H1 (cell line): ENCODE results near the gene GABRR3. TPM values are rescaled to one million over a fixed set of nuclear protein-coding genes. Genes with fewer than 3 reads are reported as not detected.

Experiments
- CTCF ChIA-PET: fragments of 300-600 bp; sonication (Branson Sonifier 250); formaldehyde crosslinking; loops from one replicate; lab custom pipeline; 2021; ENCODE audit not compliant: partially characterized antibody; lab: Charles Lee
- POLR2A ChIA-PET: fragments of 300-600 bp; sonication (Branson Sonifier 250); formaldehyde crosslinking; loops from one replicate; lab custom pipeline; 2021; ENCODE audit warnings: inconsistent platforms; ENCODE audit not compliant: partially characterized antibody; lab: Charles Lee
- DNase-seq, 2 experiments: peaks; one replicate each; pipeline versions ENCODE4 v3.0.0 to v3.0.0-alpha.2; 2010 to 2022; ENCODE audit warnings: low spot score in 2 of 2, low read depth in 1 of 2, mixed read lengths in 1 of 2
- FAIRE-seq: peaks from 2 replicates; lab custom pipeline; 2011; peaks lifted over from hg19 to GRCh38; lab: Jason Lieb, UNC
- H2AFZ ChIP-seq: 2 replicates; pipeline ENCODE4 v1.8.1; 2012; ENCODE audit warnings: low read length, inconsistent platforms
- H2AK5ac ChIP-seq: 2 replicates; pipeline ENCODE4 v1.6.1; 2013; ENCODE audit warnings: low read depth, low read length
- H2BK120ac ChIP-seq: replicated peaks from 2 replicates; pipeline ENCODE3; 2013; ENCODE audit warnings: low read depth, low read length, inconsistent platforms
- H2BK12ac ChIP-seq: 2 replicates; pipeline ENCODE4 v1.6.1; 2013; ENCODE audit warnings: low read depth, low read length
- H2BK15ac ChIP-seq: 2 replicates; pipeline ENCODE4 v1.6.1; 2013; ENCODE audit warnings: low read length
- H2BK20ac ChIP-seq: 2 replicates; pipeline ENCODE4 v1.6.1; 2013; ENCODE audit warnings: low read length
- H2BK5ac ChIP-seq: 2 replicates; pipeline ENCODE4 v1.6.1; 2013; ENCODE audit warnings: low read depth, low read length
- H3K14ac ChIP-seq: 2 replicates; pipeline ENCODE4 v1.6.1; 2013; ENCODE audit warnings: inconsistent platforms; ENCODE audit not compliant: insufficient read length
- H3K18ac ChIP-seq: 2 replicates; pipeline ENCODE4 v1.6.1; 2013; ENCODE audit warnings: low read length; ENCODE audit errors: extremely low read depth
- H3K23ac ChIP-seq: 2 replicates; pipeline ENCODE4 v1.6.1; 2013; ENCODE audit warnings: inconsistent platforms; ENCODE audit not compliant: insufficient read length
- H3K23me2 ChIP-seq: 2 replicates; pipeline ENCODE4 v1.6.1; 2013; ENCODE audit warnings: low read depth, low read length
- H3K27ac ChIP-seq: 2 replicates; pipeline ENCODE4 v1.6.1; 2011; ENCODE audit warnings: low read depth, low read length, inconsistent platforms
- H3K27me3 ChIP-seq, 4 experiments: replicated peaks in 1 of 4; 1 replicate in 1 of 4; 2 replicates in 3 of 4; pipeline versions ENCODE4 v1.6.1 to v1.8.1; 2011 to 2013; ENCODE audit warnings: low read length in 3 of 4, mild to moderate bottlenecking in 3 of 4, inconsistent platforms in 2 of 4, mixed read lengths in 2 of 4, moderate library complexity in 1 of 4; ENCODE audit not compliant: control insufficient read depth in 3 of 4, insufficient read depth in 3 of 4; ENCODE audit errors: extremely low read depth in 1 of 4
- H3K36me3 ChIP-seq, 4 experiments: 2 replicates each; pipeline versions ENCODE4 v1.6.1 to v1.8.1; 2011 to 2013; ENCODE audit warnings: mild to moderate bottlenecking in 4 of 4, low read length in 3 of 4, moderate library complexity in 2 of 4, control low read depth in 1 of 4, inconsistent platforms in 1 of 4; ENCODE audit not compliant: insufficient read depth in 4 of 4, control insufficient read depth in 2 of 4
- H3K4ac ChIP-seq: replicated peaks from 2 replicates; pipeline ENCODE3; 2013; ENCODE audit warnings: low read length, low read depth, mixed read lengths, inconsistent platforms; ENCODE audit not compliant: insufficient read length
- H3K4me1 ChIP-seq, 4 experiments: replicated peaks in 1 of 4; 1 replicate in 1 of 4; 2 replicates in 3 of 4; pipeline versions ENCODE4 v1.6.1 to v1.8.1; 2011 to 2013; ENCODE audit warnings: low read length in 3 of 4, inconsistent platforms in 2 of 4, mixed read lengths in 1 of 4; ENCODE audit not compliant: insufficient read depth in 4 of 4, control insufficient read depth in 3 of 4
- H3K4me2 ChIP-seq, 2 experiments: 2 replicates each; pipeline versions ENCODE4 v1.6.1 to v1.8.1; 2011 to 2013; ENCODE audit warnings: low read depth in 2 of 2, low read length in 2 of 2, control low read depth in 1 of 2, inconsistent platforms in 1 of 2, mild to moderate bottlenecking in 1 of 2; ENCODE audit not compliant: insufficient read depth in 1 of 2
- H3K4me3 ChIP-seq, 4 experiments: fragments of 200-600, 300-600 bp in 1 of 4; sonication (generic), shearing (Covaris generic), sonication (Bioruptor Twin) in 1 of 4; 2 replicates each; pipeline versions ENCODE4 v1.5.1 to v1.8.1; 2011 to 2016; ENCODE audit warnings: low read length in 4 of 4, low read depth in 3 of 4, control low read depth in 2 of 4, inconsistent platforms in 2 of 4, mild to moderate bottlenecking in 2 of 4, mixed read lengths in 1 of 4, moderate library complexity in 1 of 4; ENCODE audit not compliant: insufficient read depth in 2 of 4; ENCODE audit errors: extremely low read depth in 1 of 4
- H3K56ac ChIP-seq: replicated peaks from 2 replicates; pipeline ENCODE3; 2013; ENCODE audit warnings: low read depth, mild to moderate bottlenecking, mixed read lengths, low read length, inconsistent platforms; ENCODE audit not compliant: insufficient read length
- H3K79me1 ChIP-seq: 2 replicates; pipeline ENCODE4 v1.6.1; 2013; ENCODE audit warnings: low read depth, low read length, control low read depth
- H3K79me2 ChIP-seq, 2 experiments: 2 replicates each; pipeline versions ENCODE4 v1.6.1 to v1.8.1; 2012 to 2013; ENCODE audit warnings: low read length in 2 of 2, mild to moderate bottlenecking in 2 of 2, inconsistent platforms in 1 of 2; ENCODE audit not compliant: insufficient read depth in 2 of 2, control insufficient read depth in 1 of 2
- H3K9ac ChIP-seq, 4 experiments: replicated peaks in 1 of 4; 1 replicate in 1 of 4; 2 replicates in 3 of 4; pipeline versions ENCODE4 v1.6.1 to v1.8.1; 2011 to 2013; ENCODE audit warnings: low read depth in 3 of 4, low read length in 3 of 4, control low read depth in 2 of 4, mild to moderate bottlenecking in 2 of 4, moderate library complexity in 2 of 4, inconsistent platforms in 1 of 4; ENCODE audit errors: extremely low read depth in 1 of 4
- H3K9me3 ChIP-seq, 2 experiments: 2 replicates each; pipeline versions ENCODE4 v1.6.1 to v1.8.1; 2012 to 2013; ENCODE audit warnings: mild to moderate bottlenecking in 2 of 2, moderate library complexity in 2 of 2, control low read depth in 1 of 2, inconsistent platforms in 1 of 2, low read depth in 1 of 2, low read length in 1 of 2, mixed read lengths in 1 of 2; ENCODE audit not compliant: insufficient read depth in 2 of 2
- H4K20me1 ChIP-seq, 2 experiments: replicated peaks in 1 of 2; 2 replicates each; pipeline versions ENCODE3 to v1.8.1; 2011 to 2013; ENCODE audit warnings: inconsistent platforms in 2 of 2, low read length in 2 of 2, mild to moderate bottlenecking in 1 of 2; ENCODE audit not compliant: insufficient read depth in 2 of 2, control insufficient read depth in 1 of 2
- H4K5ac ChIP-seq: 2 replicates; pipeline ENCODE4 v1.6.1; 2013; ENCODE audit warnings: low read length, low read depth, mixed read lengths, inconsistent platforms; ENCODE audit not compliant: insufficient read length
- H4K8ac ChIP-seq: 2 replicates; pipeline ENCODE4 v1.8.0; 2013; ENCODE audit warnings: mild to moderate bottlenecking, moderate library complexity, low read length, inconsistent platforms; ENCODE audit not compliant: insufficient read depth; ENCODE audit errors: extremely low read depth
- H4K91ac ChIP-seq: replicated peaks from 2 replicates; pipeline ENCODE3; 2013; ENCODE audit warnings: low read length, mixed read lengths, inconsistent platforms; ENCODE audit not compliant: insufficient read length
- CREB1 ChIP-seq: IDR thresholded peaks from 2 replicates; pipeline ENCODE4 v1.6.1; 2012; ENCODE audit warnings: inconsistent platforms
- EP300 ChIP-seq, 2 experiments: IDR thresholded peaks; 1 replicate in 1 of 2; 2 replicates in 1 of 2; pipeline ENCODE4 v1.6.1; 2011 to 2012; ENCODE audit warnings: low read depth in 2 of 2, low read length in 2 of 2, mild to moderate bottlenecking in 2 of 2, borderline replicate concordance in 1 of 2, inconsistent platforms in 1 of 2, moderate library complexity in 1 of 2
- JUND ChIP-seq: IDR thresholded peaks from 2 replicates; pipeline ENCODE4 v1.6.1; 2011; ENCODE audit warnings: mild to moderate bottlenecking, improper control_type of control experiment, low read length
- MAFK ChIP-seq: IDR thresholded peaks from 2 replicates; pipeline ENCODE4 v1.6.1; 2012; ENCODE audit warnings: low read depth, mild to moderate bottlenecking, improper control_type of control experiment, low read length
- NRF1 ChIP-seq: IDR thresholded peaks from 2 replicates; pipeline ENCODE4 v1.6.1; 2011; ENCODE audit warnings: mild to moderate bottlenecking, low read depth, low read length, improper control_type of control experiment
- SAP30 ChIP-seq: fragments of 300-600 bp; sonication (generic); IDR thresholded peaks from 2 replicates; pipeline ENCODE4 v1.7.1; 2012; ENCODE audit warnings: low read length, moderate library complexity, mild to moderate bottlenecking, inconsistent platforms; ENCODE audit not compliant: insufficient read depth, insufficient replicate concordance
- WGBS, 2 experiments: shearing (Covaris generic) in 1 of 2; methylation state at CpG; one replicate each; pipeline versions ENCODE4 v1.1.6 to v1.1.7; 2013 to 2015; ENCODE audit warnings: low lambda C conversion rate in 2 of 2, mixed read lengths in 2 of 2, inconsistent platforms in 1 of 2, low coverage in 1 of 2, missing lambda C conversion rate in 1 of 2; ENCODE audit not compliant: insufficient replicate concordance in 2 of 2, insufficient coverage in 1 of 2, insufficient read length in 1 of 2; ENCODE audit errors: extremely low coverage in 1 of 2, missing lambda C conversion rate in 1 of 2; 5-methylcytosine and 5-hydroxymethylcytosine counted together
- long read RNA-seq, 2 experiments: library from RNA in 1 of 2; library from capped mRNA in 1 of 2; stranded (forward); transcript quantifications; one replicate each; pipeline ENCODE4 v2.0.0, GENCODE V29; 2021; ENCODE audit warnings: inconsistent platforms in 1 of 2
- polyA minus RNA-seq, 3 experiments: library from RNA; depleted of rRNA, polyadenylated mRNA; stranded (reverse); fragments of >200 nt; gene quantifications; 1 replicate in 2 of 3; 2 replicates in 1 of 3; pipeline ENCODE4 v1.2.3, GENCODE V29; 2011
- polyA plus RNA-seq, 7 experiments: library from polyadenylated mRNA; depleted of rRNA in 3 of 7; stranded (reverse) in 5 of 7; unstranded in 2 of 7; fragments of >200 nt in 5 of 7; fragments of 200-250 nt in 2 of 7; gene quantifications; 1 replicate in 5 of 7; 2 replicates in 1 of 7; 4 replicates in 1 of 7; pipeline versions ENCODE4 v1.2.1 to v1.2.3, GENCODE V29; 2011 to 2013; ENCODE audit warnings: missing spikeins in 2 of 7, mixed read lengths in 2 of 7
- total RNA-seq: library from RNA; stranded (reverse); fragmentation: NEBNext Ultra II Directional; extraction: Animal tissue kit (Norgen Biotek cat#: 25700); gene quantifications from 2 replicates; pipeline ENCODE4 v1.2.1, GENCODE V29; 2021

The GABRR3 gene
- total RNA-seq (not detected in 2 replicates), polyA plus RNA-seq (2011; rRNA removed) (not detected in 2 replicates), polyA minus RNA-seq (2011; rRNA and poly(A)+ RNA removed) (0.10 TPM in 1 of 2 replicates, not detected in the other)
- polyA plus RNA-seq (2011; cell fraction: cytosol; rRNA removed) = not detected
- not detected for polyA plus RNA-seq (2011; cell fraction: nucleus; rRNA removed)
- polyA plus RNA-seq (2012, experiment 1 of 2) = not detected in 4 replicates
- not detected for polyA plus RNA-seq (2012, experiment 2 of 2)
- not detected for polyA plus RNA-seq (2013, experiment 1 of 2)
- polyA plus RNA-seq (2013, experiment 2 of 2) = not detected
- not detected for polyA minus RNA-seq (2011; cell fraction: cytosol; rRNA and poly(A)+ RNA removed)
- not detected for polyA minus RNA-seq (2011; cell fraction: nucleus; rRNA and poly(A)+ RNA removed)
- long read RNA-seq, experiment 1 = 0 reads
- long read RNA-seq, experiment 2 = 0 reads

GRCh38 chr3:98035208-98035607 is at the start of gene GABRR3:
Gene GABRR3 (minus strand): TSS chr3:98035315. CDS start chr3:98034987, 328 bp downstream.
- Histone ChIP-seq H3K4me2 (no peak within 1 kb of the TSS), H2BK120ac (no peak within 1 kb of the TSS), H3K79me2 (no peaks in the 10 kb centered on the region), H4K5ac (no peak within 1 kb of the TSS), H4K20me1 (no peaks in the 10 kb centered on the region), H3K9ac (no peak within 1 kb of the TSS), H2BK15ac (no peak within 1 kb of the TSS), H3K9me3 (no peaks in the 10 kb centered on the region), H3K4me3 (no peak within 1 kb of the TSS), H3K23ac (no peak within 1 kb of the TSS), H2BK12ac (no peak within 1 kb of the TSS), H3K18ac (no peak within 1 kb of the TSS), H3K14ac (no peak within 1 kb of the TSS), H4K8ac (no peak within 1 kb of the TSS), H2BK5ac (no peak within 1 kb of the TSS), H2AK5ac (no peak within 1 kb of the TSS), H4K91ac (no peak within 1 kb of the TSS), H2BK20ac (no peak within 1 kb of the TSS), H3K4ac (no peak within 1 kb of the TSS), H3K27me3 (no peaks in the 10 kb centered on the region), H3K79me1 (no peaks in the 10 kb centered on the region), H3K36me3 (no peaks in the 10 kb centered on the region), H3K23me2 (peaks cover 2% of the 10 kb centered on the region; the same call in 1 of the 2 replicates), H3K4me1 (no peaks in the 10 kb centered on the region), H2AFZ (peak within 1 kb of the TSS; percentile 71; the same call in 1 of the 2 replicates), H3K27ac (no peak within 1 kb of the TSS), H3K56ac (no peak within 1 kb of the TSS)
- POLR2A ChIA-PET = no interaction called here
- no peak for TF ChIP-seq NRF1
- TF ChIP-seq EP300 (IDR thresholded peaks at IDR 0.05; ENCODE audit: borderline replicate concordance in 1 of 2, low read depth in 2 of 2, low read length in 2 of 2) = no peak
- TF ChIP-seq JUND = no peak
- TF ChIP-seq CREB1 = no peak
- no peak for TF ChIP-seq SAP30
- no peak for TF ChIP-seq MAFK
- CTCF ChIA-PET = no interaction called here
- 83% methylated on average over 3 of the region's 3 CpGs; no CpG with 5 or more reads in 1 of the 2 experiments for WGBS, 2 experiments
- FAIRE-seq (no peak), DNase-seq (no peak)
